GM21825 (cell line): Measurements from ENCODE around the gene WDFY4.

Experiments used
- ATAC-seq: cut with Tn5 transposase; IDR thresholded peaks from one replicate; pipeline ENCODE4 v1.9.1; 2021; ENCODE audit warnings: mild to moderate bottlenecking, moderate library complexity; ENCODE audit not compliant: unreplicated experiment

The WDFY4 gene

DNA sequence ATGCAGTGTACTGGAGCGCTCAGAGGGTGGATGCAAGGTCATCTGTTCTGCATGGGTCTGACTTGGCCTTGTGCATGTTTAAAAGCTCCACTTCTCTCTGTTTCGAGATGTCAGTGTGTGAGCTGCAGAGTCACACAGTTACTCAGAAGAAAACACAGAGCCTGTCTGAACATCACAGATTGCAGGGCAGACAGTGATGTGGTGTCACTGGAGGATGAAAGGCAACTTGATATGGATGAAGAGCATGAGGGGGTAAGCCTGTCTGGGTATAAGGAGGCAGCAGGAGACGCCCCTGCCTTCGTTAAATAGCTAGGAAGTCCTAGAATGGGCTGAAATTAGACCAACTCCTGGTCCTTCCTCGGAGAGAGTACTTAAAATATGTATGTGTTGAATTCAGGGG lies 322.5 kb downstream of the WDFY4 start:
- ATAC-seq, result no peak

DNA sequence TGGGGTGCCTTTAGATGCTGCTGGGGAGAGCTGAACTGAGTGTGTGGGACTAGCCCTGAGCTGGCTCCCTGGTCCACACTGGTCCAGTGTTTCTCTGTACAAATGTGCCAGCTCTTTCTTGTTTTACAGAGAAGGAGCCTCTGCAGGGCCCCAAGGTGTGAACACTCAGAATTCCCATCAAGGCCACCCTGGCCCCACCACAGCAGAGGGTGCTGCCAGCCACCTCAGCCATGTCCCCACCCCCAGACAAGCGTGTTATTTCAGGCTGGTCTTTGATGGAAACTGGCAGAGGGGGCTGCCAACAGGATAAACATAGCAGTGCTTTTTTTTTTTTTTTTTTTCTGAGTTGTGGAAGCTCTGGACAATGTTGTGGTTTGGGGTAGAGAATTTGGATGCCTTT lies 323.4 kb downstream of the WDFY4 start:
- no peak for ATAC-seq

DNA sequence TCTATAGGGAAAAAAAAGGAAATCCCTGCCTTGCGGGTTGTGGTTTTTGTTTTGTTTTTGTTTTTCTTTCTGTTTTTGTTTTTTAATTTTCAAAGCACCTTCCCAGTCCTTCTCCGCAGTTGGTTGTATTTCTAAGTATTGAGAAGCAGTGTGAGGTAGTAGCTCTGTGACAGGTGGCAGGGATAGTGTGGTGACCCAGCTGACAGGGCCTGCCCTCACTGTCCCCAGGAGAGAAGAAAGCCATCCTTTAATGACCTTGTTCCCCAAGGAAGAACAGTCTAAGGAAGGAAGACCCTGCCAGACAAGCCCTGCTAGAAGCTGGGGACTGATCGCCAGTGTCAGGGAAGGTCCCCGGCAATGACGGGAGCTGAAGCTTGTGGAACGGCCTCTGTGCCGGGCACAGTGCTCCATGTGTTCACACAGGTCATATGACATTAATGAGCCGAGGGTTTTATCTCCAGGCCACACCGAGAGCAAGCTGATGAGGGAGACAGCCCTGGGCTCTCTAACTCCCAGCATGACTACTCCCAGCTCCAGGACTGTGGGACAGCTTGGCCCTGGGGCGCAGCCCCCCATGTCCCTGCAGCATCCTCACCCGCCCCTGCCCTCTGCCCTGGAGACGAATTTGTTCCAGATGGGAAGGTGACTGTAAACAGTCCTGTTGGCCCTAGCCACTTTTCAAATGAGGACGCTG lies 324.0 kb downstream of the WDFY4 start:
- ATAC-seq, result no peak

DNA sequence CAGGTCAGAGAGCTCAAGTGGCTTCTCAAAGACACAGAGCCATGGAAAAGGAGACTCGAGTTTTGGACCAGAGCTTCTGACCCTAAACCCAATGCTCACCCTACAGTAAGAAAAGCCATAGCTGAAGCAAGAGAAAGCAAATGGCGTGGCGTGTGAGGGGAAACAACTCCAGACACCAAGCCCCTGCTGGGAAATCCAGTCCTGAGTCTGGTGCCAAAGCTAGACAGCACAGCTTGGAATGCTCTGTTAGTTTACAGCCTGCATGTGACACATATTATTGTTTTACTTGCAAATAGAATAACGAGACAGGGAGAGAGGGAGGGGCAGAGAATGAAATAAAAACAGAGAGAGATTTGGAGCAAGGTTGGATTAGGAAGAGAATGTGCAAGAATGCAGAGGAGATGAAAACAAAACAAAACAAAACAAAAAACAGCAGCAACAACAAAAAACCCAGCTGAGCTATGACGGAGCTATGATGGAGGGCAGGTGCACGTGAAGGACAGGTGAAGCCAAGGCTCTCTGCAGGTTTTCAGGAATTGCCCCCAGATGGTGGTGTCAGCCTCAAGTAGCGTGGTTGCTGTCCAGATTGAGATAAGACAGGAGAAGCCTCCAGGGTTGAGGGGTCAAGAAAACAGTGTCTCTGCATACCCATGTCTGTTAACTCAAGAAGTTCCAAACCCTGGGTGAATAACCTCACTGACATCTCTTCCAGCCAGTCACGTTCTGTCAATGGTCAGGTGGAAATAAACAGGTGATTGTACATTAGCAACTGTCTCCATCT lies 324.7 kb downstream of the WDFY4 start:
- no peak for ATAC-seq

DNA sequence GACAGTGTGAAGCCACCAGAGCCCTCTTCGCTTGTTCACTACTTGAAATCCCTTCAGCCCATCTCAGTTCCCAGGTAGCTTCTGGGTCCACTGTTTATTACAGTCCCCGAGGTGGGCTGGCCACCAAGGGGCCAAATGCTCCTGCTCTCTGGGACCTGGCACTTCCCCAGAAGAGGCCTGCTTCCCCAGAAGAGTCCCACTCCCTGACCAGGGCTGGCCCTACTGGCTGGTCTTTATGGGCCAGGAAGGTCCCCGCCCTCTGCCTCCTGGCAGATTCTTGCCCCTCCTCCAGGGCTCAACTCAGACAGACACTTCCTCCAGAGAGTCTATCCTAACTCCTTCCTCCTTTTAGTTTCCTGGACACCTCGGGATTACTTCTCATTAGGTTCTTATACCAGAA lies 325.6 kb downstream of the WDFY4 start:
- ATAC-seq, result no peak

DNA sequence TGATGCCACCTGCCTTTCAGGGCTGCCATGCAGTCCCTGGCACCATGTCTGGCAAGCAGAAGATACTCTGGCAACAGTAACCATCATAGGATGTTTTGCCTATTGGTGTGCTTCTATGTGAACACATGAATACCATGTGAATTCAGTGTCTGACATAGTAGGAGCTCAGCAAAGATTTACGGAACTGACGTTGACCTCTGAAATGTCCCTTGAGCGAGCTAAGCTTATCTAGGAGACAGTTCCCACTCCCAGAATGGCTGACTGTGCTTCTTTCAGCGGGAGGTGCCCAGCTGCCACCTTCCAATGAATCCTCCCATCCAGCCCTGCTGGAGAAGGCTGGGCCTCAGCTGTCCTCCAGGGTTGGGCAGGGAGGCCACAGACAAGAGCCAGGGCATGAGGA lies 326.2 kb downstream of the WDFY4 start:
- no peak for ATAC-seq

DNA sequence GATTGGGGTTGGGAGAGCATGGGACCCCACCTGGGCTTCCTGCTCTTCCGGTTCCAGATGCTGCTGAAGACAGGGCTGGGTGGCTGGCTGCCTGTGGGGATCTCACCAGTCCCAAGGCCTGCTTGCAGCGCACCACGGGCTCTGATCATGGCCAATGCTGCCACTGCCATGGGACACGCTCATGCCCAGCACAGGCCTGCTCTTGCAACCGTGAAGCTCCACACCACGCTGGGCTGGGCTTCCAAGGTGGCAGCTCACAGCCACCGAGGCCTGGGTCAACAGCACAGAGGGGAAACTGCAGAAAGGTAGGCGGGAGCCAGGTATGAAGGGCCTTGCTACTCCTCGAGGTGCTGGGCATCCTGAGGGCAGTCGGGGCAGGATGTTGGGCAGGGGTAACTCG lies 327.1 kb downstream of the WDFY4 start:
- ATAC-seq, result no peak

DNA sequence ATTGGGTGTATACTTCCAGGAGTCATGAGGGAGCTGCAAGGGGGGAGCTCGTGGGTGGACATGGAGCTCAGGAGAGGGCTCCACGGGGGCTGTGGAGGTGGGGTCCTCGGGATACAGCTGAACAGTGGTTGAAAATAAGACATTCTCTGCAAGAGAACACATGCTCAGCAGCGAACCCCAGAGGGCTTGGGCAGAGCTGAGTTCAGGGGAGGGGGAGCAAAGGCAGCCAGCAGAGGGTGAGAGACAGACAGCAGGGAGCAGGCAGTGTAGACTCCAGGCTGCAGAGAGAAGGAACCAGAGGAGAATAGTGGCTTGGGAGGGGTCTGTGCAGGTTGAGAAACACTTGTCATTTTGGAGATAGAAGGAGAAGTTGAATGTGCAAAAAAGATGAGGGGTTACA lies 327.9 kb downstream of the WDFY4 start:
- no peak for ATAC-seq

DNA sequence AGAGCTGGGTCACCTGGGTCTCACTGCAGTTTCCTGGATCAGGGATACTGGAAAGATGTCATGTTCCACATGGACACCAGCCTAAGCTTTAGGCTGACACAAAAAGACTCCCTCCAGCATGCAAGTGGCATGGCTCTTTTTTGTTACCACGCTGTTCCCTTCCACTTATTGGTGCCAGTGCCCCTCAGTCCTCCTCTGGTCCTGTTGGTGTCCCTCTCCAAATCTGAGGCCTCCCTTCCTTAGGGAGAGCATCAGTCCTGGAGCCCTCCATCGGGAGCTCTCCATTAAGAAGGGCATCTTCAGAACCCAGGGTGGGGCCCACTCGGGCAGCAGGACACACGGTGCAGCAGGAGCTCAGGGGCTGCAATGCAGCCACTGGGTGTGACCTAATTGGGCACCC lies 331.0 kb downstream of the WDFY4 start:
- no peak for ATAC-seq

DNA sequence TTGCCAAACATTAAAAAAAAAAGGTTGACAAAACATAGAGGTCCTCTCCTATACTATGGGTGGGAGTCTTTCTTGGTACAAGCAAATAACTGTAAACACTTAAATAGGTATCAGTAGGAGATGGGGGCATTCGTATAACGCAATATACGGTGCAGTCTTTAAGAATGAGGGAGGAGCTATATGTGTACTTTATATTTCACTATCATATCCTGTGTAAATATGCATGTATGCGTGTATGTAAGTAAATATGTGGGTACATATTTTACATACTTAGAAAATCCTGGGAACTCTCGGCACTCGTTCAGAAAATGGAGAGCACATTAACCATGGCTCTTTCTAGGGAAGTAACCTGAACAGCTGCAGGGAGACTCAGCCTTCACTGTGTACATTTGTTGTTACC lies 337.0 kb downstream of the WDFY4 start:
- ATAC-seq, result no peak

DNA sequence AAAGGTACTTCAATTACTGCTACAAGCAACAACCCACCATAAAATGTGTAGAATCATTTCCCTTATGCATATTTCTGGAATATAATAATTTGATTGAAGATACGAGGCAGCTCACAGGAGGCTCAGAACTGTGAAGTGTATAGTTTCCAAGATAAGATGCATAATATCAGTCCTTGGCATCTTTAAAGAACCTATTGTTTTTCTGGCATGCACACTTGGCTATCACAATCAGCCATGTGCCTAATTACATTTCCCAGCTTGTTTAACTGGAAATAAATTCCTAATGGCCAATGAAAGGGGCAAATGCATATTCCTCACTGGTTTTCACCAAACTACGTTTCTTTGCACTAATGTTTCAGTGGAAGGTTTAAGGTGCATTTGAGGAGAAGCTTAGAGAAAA lies 338.4 kb downstream of the WDFY4 start:
- no peak for ATAC-seq

DNA sequence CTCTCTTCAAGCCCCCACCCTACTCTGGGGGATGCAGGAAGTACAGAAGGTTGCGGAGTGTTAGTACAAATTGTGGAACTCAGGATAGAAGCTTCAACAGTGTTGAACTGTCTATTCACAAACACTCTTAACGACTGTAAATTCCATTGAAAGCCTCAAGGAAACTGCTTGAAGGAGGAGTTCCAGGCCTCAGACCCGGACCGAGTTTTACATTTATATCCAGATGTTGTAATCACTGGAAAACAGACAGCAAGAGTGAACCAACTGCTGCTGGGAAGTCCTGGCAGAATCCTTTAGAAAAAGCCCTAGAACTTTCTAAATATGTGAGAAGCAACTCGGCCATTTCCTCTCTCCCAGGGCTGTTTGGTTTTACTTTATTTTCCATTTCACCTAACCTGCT lies 339.1 kb downstream of the WDFY4 start:
- ATAC-seq, result no peak

DNA sequence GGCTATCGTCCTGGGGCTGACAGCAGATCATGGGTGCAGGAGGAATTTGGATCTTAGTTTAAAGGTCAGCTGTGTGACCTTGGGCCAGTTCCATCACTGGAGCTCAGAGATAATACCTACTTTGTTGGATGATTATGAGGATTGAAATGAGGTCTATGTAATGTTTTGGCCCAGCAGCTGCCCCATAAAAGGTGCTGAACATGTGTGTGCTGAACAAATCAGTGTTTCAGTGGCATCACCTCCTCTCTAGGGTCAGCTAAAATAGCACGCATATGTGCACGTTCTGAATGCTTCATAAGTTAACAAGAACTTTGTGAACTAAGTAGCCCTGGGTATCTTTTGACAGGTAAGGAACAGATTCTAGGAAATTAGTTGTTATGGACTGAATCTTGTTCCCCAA lies 339.8 kb downstream of the WDFY4 start:
- no peak for ATAC-seq

DNA sequence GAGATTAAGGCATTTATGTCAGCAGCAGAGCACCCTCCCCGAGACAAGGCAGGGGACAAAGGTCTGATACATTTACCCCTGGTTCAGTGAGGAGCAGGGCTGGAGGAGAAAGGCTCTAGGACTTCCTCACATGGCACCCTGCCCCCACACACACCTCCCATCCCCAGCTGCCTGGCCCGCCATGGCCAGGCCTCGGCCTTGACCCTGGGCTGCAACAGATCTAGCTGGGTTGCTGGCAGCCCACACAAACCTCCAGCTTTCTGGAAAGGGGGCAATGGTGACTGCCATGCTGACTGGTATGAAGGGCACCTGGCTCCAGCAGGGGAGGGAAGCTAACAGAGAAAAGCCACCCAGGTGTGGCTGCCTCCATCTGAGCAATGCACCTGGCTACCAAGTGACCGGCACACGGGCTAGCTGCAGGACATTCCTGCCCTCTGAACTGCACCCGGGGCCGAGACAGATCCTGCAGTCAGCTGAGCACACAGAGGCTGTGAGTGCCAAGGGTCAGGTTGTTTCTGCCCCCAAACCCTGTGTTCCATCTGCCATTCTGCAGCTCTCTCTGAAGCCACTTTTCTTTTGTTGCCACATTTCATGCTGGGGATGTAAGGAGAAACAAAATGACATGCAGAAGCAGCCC lies 340.8 kb downstream of the WDFY4 start:
- ATAC-seq, result no peak

DNA sequence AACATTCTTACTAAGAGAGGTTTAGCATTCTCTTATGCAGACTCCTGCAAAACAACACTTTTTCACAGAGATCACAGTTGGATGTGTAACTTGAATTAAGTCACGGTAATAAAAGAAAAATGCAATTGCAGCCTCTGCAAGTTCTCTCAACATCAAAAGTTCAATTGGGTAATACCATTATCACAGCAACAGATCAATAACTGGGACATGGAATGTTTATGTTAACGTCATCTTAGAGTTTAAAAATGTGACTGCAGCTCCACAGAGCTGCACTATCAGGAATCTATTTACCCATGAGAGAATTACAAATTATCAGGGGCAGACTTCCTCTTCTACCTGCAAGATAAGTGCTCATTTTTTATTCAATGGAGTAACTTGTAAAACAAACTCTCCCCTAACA lies 344.0 kb downstream of the WDFY4 start:
- no peak for ATAC-seq

DNA sequence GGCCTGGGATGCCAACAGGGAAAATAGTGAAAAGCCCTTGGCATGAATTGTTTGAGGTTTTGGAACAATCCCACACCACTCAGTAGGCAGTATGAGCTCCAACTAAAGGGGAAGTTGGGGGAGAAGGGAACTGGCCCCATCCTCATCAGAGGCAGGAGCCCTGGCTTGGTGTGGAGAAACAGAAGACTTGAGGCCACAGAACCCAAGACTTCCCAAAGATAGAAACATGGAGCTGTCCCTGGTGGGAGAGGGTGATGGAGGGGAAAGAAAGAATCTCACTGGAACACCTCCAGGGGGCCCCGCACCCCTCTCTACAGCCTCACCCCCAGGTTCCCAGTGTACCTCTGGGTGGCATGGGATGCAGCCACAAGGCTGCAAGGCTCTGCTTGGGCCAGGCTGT lies 345.0 kb downstream of the WDFY4 start:
- no peak for ATAC-seq
